NCI-H2196 treated with DMSO at 0.1 percent for 48 hours (cell line): ENCODE results near the gene DUSP14.

Experiments used
- DNase-seq: peaks from one replicate; lab custom pipeline; 2025; ENCODE audit not compliant: unreplicated experiment; lab: John Stamatoyannopoulos, UW

DUSP14 gene

GRCh38 chr17:37553401-37553966 is 63.8 kb downstream of the DUSP14 start:
- DNase-seq: no peak

DNA sequence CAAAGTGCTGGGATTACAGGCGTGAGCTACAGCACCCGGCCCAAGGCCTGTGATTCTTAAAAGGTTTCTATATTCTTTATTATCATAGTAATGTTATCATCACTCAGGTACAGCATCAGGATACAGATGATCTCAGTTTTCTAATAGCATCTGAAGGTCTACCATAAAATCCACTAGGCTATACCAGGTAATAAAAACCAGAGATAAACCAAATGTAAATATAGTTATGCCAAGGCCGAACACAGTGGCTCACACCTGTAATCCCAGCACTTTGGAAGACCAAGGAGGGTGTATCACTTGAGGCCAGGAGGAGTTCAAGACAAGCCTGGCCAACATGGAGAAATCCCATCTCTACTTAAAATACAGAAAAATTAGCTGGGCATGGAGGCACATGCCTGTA is 65.7 kb downstream of the DUSP14 start:
- DNase-seq: no peak

DNA sequence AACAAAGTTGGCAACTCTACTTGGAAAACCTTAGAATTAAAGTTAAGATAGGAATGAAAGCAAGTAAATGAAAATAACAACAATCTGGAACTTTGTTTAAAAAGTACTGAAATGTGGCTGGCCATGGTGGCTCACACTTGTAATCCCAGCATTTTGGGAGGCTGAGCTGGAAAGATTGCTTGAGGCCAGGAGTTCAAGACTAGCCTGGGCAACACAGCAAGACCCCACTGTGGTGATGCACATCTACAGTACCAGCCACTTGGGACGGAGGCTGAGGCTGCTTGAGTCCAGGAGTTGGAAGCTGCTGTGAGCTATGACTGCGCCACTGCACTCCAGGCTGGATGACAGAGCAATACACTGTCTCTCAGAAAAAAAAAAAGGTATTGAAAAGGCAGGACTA is 67.8 kb downstream of the DUSP14 start:
- no peak for DNase-seq

DNA sequence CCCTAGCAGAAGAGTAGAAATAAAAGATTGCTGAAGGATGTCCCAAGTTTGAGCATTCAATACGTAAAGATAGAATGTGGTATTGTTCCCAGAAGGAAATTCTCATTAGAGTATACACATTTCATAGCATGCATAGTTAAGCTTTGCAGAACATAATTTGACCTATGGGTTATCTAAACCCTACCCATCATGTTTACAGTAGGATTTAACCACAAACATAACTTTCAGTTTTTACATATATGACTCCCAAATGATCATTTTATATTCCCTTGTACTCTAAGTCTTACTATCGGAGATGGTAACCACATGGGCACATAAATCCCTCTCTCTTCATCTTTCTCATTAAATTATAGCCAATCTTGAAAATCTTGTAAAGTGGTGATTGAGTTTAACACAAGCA is 68.6 kb downstream of the DUSP14 start:
- DNase-seq: no peak

DNA sequence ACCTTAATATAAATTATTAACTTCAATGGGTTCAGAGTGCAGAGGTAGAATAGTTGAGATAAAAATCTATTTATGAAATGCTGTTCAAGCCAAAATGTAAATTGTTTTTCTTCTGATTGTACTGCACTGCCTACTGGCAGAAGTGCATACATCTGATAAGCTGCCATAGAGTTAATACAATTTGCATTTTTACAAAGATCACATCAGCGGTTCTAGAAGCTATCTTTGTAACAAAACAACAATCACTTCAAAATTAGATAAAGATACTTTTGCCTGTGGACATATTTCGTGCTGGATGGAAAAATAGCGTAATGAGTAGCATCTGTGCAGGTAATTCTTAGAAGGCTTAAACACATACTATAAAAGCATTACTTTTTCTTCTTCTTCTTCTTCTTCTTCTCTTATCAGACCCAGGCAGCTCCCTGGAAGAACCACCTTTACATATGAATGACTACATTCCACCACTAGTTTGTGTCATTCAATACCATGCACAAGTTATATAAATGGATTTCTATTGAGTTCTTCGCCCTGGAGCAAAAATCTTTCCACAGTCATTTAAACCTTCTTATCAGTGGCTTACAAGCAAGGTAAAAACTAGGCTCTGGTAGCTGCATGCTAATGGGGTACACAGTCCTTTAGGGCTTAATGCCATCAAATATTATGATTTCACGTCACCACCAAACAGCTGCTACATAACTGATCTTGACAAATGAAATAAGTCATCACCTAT is 72.5 kb downstream of the DUSP14 start:
- DNase-seq: no peak
